ENCODE results near the gene RPRD1B.
"Not testable (repeated sequence)": the region's sequence is repeated elsewhere in the genome, so short reads cannot be mapped to it uniquely, and the experiment has no call there.

Gene RPRD1B

DNA sequence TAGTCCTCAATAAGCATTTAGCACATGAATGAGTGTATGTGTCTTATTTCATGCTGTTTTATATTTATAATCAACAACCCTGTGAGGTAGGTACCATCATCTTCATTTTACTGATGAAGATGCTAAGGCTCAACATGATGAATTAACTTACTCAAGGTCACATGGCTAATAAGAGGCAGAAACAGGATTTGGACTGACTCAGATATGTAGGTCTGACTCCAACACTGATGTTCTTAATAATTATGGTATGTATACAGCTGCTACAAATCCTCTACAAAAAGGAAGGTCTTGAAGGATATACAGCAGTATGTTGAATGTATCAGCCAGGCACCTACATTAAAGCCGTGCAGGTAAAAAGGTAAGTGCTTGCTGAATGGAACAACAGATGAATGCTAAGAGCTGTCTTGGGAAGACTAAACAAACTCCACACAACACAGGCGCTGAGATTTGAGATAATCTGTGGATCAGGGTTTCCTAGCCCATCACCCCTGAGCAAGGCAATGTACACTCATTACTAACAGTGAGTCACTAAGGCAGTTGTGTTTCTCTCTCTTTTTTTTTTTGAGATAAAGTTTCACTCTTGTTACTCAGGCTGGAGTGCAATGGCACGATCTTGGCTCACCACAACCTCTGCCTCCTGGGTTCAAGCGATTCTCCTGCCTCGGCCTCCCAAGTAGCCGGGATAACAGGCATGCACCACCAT, 32.2 kb upstream of the RPRD1B start:
- DNase-seq: no peak

DNA sequence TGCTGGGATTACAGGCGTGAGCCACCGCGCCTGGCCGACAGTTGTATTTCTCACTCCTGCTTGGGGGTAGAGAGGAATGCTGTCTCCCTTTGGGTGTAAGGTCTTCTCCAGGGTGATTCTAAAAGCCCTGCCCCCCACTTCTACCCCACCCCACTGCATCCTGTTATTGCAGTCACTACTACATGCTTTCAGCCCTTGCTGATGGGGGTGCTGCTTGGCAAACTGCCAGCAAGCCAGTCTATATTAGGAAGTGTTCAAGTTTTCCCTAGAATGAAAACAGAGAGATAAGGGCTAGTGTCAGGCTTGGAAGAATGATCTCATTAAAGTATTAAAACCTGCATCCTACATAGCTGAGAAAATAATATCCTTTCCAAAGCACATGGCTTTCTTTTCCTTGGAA, 31.6 kb upstream of the RPRD1B start:
- DNase-seq: no peak

DNA sequence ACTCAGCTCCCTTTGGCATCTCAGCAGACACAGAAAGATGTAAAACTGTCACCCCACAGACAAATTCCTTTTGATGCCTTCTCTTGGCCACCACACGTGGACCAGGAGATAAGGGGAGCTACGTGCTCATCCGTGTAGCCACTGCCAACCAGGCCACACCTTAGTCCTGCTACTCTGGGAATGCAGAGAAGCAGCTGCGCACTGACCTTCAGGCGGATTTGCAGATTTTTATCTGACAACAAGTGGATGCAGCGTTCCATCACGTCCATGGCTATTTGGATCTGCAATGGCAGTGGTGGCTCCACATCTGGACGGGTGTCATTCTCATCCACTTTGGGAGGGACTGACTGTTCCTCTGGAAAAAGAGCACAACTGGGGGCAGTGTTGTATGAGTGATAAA, 31.1 kb upstream of the RPRD1B start:
- no peak for DNase-seq

DNA sequence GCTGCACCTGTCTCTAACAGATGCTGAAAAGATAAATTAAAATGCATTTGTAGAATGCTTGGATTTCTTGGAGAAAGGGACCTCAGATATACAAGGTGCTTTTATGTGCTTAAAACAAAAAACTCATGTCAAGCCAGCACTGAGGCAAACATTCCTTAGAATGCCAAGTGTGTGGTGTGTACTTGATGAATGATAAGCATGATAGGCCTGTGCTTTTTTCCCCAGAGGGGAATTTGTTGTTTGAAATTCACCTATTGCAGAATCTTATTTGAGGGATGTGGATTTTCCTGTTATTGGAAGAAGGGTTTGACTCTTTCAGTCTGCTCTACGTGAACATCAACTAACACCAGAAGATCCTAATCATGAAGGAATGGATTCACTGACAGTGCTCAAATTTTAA, 29.1 kb upstream of the RPRD1B start:
- no peak for DNase-seq

DNA sequence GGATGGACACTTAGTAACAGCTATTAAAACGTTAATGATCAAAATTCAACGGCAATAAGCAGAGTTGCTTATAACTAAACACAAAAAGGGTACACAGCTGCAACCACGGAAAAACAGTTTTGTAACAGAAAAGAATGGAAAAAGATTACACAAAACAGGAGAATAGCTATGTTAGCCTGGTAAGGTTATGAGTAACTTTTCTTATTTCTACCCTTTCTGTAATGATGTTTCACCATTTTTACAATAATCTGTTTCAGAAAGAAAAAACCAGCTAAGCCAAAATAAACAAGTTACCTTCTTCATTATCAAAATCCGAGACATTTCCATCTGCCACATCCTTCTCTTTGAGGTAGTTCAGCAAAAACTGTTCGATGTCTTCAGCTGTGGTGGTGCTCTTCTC, 27.6 kb upstream of the RPRD1B start:
- no peak for DNase-seq

DNA sequence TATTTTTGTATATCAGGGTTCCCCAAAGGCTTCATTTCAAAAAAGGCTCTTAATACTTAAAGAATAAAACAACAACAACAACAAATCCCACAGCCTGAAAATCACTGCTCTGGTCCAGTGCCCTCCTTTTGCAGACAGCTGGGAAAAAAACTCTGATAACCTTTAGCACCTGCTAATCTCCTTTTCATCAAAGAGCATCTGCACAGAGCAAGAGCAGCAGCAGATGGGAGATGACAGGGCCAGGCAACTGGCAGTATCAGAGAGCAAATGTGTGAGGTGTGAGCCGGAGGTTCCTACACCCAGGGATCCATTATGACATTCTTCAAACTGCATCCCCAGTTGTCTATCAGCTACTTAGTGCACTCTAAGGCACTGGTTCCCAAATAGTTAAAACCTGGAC, 26.0 kb upstream of the RPRD1B start:
- no peak for DNase-seq

DNA sequence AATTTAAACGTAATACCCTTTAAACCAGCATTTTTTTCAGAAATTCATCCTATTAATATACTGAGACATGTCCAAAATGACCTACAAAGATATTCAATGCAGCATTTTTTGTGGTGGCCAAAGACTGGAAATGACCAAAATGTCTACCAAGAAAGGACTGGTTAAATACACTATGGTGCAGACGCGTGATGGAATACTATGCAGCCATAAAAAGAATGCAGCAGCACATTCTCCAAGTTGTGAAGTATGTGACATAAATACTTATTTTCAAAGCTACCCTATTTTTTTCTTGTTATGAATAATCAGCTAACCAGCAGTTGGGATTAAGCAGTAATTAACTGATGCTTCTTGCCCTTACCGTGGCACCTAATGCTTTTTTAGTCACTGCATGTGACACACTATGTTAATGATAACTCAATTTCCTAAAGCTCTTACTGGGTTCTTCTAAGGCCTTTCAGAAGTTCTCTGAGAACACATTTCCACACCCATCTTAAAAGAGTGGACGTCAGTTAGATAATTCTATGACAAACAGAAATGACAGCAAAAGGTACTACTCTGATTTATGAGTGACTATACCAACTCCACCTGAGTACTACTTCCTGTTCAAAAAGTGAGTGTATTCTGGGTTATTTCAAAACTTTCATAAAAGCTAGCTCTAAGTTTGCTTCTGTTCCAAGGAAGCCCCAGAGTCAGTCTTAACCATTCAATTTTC, 25.2 kb upstream of the RPRD1B start:
- no peak for DNase-seq

DNA sequence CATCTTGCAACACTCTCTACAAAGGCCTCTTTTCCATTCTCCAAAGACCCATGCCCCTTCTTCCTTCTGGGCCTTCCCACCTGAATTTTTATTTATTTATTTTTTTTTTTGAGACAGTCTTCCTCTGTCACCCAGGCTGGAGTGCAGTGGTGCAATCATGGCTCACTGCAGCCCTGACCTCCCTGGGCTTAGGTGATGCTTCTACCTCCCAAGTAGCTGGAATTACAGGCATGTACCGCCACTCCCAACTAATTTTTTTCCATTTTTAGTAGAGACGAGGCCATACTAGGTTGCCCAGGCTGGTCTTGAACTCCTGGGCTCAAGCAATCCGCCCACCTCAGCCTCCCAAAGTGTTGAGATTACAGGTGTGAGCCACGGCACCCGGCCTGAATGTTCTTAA, 24.1 kb upstream of the RPRD1B start:
- DNase-seq: not testable (repeated sequence)

DNA sequence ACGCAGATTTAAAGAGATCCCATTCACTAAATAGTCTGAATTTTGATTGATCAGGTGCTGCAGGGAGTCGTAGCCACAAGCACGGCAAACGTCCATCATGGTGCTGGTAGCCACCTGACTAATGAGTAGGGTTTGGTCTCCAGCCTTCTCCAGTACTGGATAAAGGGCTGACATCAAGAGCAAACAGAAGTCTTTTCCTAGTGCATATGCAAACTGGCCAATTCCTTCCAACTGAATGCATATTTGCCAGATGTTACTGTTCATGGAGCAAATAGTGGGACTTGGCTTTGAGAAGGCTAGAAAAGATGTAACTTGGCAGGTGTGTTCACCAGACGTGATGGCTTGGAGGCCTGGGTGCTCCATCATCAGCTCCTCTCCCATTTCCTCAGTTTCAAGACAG, 21.9 kb upstream of the RPRD1B start:
- no peak for DNase-seq

DNA sequence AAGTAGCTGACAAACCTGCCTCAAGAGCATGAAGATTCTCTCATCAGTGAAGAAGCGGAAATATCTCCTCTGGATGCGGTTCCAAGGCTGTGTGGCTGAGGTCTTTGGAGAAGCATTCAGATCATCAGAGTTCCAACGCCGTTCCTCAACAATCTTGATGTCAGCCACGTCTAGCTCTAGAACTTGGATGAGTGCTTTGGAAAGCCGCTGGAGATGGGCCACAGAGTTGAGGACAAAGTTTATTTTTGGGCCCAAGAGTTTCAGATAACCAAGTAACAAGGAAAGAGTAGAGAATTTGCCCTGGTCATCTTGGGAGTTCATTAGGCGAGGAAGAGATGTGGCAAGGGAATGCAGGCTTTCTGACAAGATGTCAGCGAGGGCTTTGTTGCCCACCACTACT, 21.2 kb upstream of the RPRD1B start:
- no peak for DNase-seq

DNA sequence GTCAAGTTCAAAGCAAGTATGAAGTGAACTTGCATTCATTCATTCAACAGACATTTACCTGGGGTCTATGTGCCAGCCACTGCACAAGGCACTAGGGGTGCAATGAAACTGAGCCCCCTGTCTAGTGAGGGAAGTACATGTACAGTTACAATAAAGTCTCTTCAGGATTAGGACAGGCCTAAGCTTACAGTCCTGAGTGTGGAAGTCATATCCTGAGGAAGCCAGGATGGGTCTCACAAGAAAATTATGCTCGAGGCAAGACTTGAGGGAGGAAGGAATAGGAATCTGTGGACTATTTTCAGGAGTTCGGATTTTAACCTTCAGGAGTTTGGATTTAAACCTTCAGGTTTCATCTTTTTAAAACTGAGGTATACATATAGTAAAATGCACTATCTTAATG, 19.7 kb upstream of the RPRD1B start:
- DNase-seq: no peak

DNA sequence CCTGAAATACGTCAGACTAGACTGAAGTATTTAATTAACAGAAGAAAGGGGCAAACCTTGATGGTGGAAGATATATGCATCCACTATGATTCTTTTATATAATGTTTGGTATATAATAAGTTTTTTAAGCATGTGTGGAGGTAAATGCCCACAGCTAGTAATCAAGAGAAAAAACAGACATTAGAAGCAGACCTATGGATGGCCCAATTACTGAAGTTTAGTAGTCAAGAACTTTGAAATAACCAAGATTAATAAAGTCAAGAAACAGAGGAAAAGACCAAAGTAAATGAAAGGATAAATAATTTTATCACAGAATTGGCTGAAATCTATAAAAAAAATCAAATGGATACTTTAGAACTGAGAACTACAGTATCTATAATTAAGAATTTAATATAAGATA, 15.6 kb upstream of the RPRD1B start:
- DNase-seq: no peak

DNA sequence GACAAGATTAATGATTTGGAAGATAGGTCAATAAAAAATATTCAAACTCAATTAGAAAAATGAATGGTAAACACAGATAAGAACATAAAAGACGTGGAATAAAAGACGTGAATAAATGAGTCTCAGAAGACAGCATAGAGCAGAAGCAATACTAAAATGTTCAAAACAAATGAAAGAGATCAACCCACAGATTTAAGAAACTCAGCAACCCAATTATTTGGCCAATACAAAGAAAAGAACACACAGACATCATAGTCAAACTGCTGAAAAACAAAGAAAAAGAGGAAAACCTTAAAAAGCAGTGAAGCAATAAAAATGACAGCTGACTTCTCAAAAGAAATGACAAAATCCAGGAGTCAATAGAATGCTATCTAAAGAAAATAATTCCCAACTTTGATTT, 15.2 kb upstream of the RPRD1B start:
- no peak for DNase-seq

DNA sequence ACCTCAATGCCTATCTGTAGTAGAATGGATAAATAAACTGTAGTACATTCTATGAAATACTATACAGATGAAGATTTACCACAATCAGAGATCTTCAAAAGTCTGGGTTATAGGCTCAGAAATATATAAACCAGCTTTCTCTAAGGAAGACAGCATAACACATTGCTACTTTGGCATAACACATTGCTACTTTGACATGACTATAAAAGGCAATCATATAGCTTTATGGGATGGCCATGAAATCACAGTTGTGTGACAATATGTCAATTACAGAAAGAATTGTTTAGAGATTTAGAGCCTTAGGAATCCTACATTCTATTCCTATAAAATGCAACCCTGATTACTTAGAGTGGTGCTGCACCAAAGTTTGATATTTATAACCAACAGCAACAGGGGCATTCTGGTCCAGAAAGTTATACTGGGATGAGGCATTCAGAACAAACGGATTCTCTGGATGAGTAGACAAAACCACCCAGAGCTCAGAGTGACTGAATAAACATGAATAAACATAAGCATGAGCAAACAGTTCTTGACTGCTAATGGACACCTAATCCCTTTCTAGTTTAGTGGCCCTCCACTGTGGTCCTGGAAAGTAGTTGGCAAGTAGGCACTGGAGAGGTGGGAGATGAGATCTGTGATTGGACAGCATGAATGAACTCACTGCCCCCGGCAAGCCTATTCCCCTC, 12.3 kb upstream of the RPRD1B start:
- peak; percentile 61 for DNase-seq

DNA sequence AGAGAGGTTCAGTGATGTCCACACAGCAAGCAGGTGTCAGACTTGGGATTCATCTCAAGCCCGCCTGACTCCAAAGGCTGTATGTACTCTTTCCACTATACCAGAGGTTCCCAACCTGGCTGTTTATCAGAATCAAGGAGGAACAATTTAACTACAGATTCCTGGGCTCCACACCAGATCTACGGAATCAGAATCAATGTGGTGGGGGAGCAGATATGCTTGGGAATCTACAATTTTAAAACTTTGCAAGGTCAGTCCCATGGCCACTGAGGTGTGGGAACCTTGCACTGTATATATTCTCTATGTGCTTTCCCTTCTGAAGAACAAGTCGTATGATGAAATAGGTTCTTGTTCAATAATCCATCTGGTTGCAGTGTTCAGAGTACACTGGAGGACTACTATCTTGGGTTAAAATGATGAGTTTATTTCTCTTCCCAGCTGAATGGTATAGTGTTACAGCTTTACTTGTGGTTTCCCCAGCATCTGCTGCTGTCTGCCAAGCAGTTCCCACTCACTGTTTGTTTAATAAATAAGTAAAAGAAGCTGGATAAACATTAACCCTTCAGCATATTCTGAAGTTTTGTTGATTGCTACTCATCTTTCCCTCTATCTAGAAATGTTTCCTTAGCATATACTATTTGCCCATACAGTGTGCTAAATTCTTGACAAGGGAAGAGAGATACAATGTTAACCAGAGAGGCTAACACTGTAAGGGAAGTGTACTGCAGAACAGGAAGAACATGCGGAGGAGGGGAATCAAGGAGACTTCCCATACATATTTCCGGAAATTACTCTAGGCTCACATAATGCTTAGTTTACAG, 10.2 kb upstream of the RPRD1B start:
- peak; percentile 49 for DNase-seq

DNA sequence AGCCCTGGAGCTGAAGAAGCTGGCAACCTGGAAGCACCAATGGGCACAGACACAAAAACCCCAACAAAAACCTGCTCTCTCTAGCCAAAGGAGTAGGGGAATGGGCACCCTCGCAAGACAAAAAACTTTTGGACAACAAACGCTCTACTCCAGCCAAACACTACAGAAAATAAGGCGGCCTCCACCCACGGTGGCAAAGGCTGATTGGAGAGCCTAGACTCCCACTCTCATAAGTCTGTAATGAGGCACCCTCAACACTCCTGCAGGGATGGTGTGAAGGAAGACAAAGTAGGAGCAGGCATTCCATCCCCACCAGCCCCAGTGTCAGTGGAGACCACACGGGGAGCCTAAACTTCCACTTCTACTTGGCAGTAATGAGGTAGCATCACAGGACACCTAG, 9.1 kb upstream of the RPRD1B start:
- no peak for DNase-seq

DNA sequence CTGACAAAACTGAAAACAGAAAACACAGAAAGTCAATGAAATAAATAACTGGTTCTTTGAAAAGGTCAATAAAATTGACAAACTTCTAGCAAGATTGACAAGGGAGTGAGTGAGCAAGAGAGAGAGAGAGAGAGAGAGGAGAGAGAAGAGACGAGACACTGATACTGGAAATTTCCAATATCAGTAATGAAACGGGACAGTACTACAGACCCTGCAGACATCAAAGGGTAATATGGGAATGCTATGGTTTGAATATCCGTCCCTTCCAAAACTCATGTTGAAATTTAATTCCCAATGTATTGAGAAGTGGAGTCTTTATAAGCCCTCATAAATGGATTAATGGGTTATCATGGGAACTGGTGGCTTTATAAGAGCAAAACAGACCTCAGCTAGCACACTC, 4.1 kb upstream of the RPRD1B start:
- no peak for DNase-seq

DNA sequence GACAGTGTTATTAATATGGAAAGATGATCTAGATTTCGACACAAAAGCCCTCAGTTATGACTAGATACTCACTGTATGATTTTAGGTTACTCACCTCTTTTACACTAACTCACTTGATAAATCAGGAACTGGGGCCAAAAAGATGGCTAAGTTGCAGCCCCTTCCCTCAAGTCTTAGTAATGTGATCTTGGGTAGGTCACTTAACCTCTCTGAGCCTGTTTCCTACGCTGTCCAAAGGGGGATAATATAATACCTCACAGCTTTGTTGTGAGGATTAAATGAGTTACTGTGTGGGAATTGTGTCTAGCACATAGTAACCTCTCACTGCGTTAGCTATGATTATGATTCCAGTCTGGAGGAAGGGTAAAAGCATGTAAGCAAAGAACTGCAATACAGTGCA, 1.6 kb upstream of the RPRD1B start:
- DNase-seq: no peak

DNA sequence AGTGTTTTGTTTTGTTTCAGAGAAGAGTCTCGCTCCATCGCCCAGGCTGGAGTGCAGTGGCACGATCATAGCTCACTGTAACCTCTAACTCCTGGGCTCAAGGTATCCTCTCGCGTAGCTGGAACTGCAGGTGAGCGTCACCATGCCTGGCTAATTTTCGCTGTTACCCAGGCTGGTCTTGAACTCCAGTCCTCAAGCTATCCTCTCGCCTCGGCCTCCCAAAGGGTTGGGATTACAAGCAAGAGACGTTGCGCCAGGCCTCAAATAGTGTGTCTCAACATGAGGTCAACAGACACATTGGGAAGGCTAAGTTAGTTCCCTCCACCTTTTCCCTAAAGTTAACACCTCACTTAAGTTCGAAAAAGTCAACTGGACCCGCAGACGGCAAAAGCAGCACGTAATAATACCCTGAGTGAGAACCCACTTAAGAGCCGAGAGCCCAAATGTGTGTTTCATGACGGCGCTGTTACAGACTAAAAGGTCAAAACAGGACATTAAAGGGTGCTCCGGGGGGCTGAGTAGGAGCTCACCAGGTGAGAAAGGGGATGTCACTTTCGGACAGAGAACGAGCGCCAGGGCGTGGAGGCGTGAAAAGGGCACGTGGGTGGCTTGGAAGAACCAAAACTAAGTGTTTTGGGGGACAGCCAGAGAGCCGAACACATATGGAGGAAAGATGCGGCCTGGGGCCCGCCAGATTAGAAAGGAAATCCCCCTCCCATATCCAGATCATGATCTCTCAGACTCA, 789 bp upstream of the RPRD1B start:
- no peak for DNase-seq

DNA sequence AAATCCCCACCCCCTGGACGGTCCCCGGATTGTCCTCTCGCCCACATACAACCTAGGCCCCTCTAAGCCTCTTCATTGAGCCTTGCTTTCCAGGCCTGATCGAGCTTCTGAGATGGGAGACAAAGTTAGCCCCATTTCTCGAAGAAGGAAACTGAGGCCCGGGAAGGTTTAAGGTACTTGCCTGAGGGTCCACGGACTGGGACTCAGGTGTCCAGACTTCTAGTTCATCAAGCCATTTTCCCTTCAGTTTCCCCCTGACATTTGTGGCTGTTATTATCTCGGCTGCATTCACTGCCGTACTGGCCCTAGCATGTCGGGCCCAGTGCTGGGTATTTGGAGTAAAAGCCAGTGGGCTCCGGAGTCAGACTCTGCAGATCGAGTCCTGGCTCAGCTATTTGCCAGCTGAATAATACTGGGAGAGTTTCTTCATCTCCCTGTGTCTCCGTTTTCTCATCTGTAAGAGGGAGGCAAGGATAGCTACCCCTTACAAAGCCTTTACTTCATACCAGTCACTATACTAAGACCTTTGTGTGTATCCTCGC, 633 bp downstream of the RPRD1B start:
- DNase-seq: no peak

DNA sequence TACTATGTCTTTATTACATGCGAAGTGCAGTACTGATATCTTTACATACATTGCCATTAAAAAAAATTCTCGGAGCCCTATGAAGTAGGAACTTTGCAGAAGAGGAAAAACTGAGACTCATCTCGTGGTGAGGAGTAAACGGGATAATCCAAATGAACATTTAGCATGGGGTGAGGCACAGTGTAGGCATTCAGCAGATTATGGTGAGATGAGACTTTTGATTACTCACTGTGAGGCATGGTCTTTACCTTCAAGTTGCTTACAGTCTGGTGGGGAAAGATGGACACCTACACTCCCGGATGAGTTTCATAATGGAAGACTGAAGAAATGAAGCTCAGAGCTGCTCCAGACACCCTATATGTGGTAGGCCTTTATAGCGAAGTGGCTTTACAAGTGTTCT, 1.4 kb downstream of the RPRD1B start:
- no peak for DNase-seq

DNA sequence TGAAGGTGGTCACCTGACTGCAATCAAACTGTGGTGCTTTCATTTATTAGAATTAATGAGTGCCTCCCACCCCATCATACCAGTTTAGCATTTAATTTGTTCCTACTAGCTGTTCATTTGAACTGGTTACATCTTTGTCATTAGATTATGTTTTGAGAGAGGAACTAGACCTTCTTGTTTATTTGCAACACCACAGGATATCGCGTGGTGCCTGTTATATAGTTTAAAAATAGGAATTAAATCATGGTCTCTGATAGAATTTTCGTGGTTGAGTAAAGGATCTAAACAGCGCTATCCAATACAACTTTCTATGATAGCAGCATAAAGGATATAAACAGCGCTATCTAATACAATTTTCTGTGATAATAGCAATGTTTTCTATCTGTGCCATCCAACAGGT, 2.8 kb downstream of the RPRD1B start:
- DNase-seq: no peak

Measured in NCI-H2029 treated with DMSO at 0.1 percent for 48 hours (cell line).